ENCODE results near the gene CACNB2. TPM values are rescaled to one million over a fixed set of nuclear protein-coding genes. Genes with fewer than 3 reads are reported as not detected.

Gene CACNB2
- polyA plus RNA-seq, 1 experiment, result 0.12 TPM

- CTCF ChIA-PET, result no interaction called here
- POLR2A ChIA-PET, result no interaction called here
- no peak for DNase-seq (ENCODE audit: low read depth)
- no peaks in the 10 kb centered on the region for H3K27me3 ChIP-seq (ENCODE audit: control insufficient read depth, insufficient read depth, low read length)
- H3K36me3 ChIP-seq (ENCODE audit: control insufficient read depth, insufficient read depth, low read length), result no peaks in the 10 kb centered on the region
- no peak for TF ChIP-seq CTCF (IDR thresholded peaks at IDR 0.05; ENCODE audit: insufficient read depth, low read depth, low read length)
- H3K4me3 ChIP-seq (ENCODE audit: low read depth, low read length), result no peak overlapping the region
Measured at GRCh38 chr10:18221123-18221522, 80.9 kb downstream of the CACNB2 start.

GRCh38 chr10:18221882-18222281 is 81.7 kb downstream of the CACNB2 start:
- no peak for DNase-seq (ENCODE audit: low read depth)
- no peaks in the 10 kb centered on the region for H3K27me3 ChIP-seq (ENCODE audit: control insufficient read depth, insufficient read depth, low read length)
- ChIA-PET POLR2A (no interaction called here), CTCF (no interaction called here)
- no peak for TF ChIP-seq CTCF (IDR thresholded peaks at IDR 0.05; ENCODE audit: insufficient read depth, low read depth, low read length)
- no peaks in the 10 kb centered on the region for H3K36me3 ChIP-seq (ENCODE audit: control insufficient read depth, insufficient read depth, low read length)
- no peak overlapping the region for H3K4me3 ChIP-seq (ENCODE audit: low read depth, low read length)

- Histone ChIP-seq H3K36me3 (ENCODE audit: control insufficient read depth, insufficient read depth, low read length) (no peaks in the 10 kb centered on the region), H3K4me3 (ENCODE audit: low read depth, low read length) (no peak overlapping the region), H3K27me3 (ENCODE audit: control insufficient read depth, insufficient read depth, low read length) (no peaks in the 10 kb centered on the region)
- no peak for TF ChIP-seq CTCF (IDR thresholded peaks at IDR 0.05; ENCODE audit: insufficient read depth, low read depth, low read length)
- no peak for DNase-seq (ENCODE audit: low read depth)
- POLR2A ChIA-PET, result no interaction called here
- CTCF ChIA-PET, result no interaction called here
Measured at GRCh38 chr10:18222866-18223265, 82.6 kb downstream of the CACNB2 start.

- CTCF ChIA-PET, result no interaction called here
- no peak overlapping the region for H3K4me3 ChIP-seq (ENCODE audit: low read depth, low read length)
- POLR2A ChIA-PET, result no interaction called here
- DNase-seq (ENCODE audit: low read depth), result no peak
- H3K36me3 ChIP-seq (ENCODE audit: control insufficient read depth, insufficient read depth, low read length), result no peaks in the 10 kb centered on the region
- H3K27me3 ChIP-seq (ENCODE audit: control insufficient read depth, insufficient read depth, low read length), result no peaks in the 10 kb centered on the region
- TF ChIP-seq CTCF (IDR thresholded peaks at IDR 0.05; ENCODE audit: insufficient read depth, low read depth, low read length), result no peak
Measured at GRCh38 chr10:18223898-18224297, 83.7 kb downstream of the CACNB2 start.

GRCh38 chr10:18224626-18225445 is 84.6 kb downstream of the CACNB2 start:
- no peak for DNase-seq (ENCODE audit: low read depth)
- no peak for TF ChIP-seq CTCF (IDR thresholded peaks at IDR 0.05; ENCODE audit: insufficient read depth, low read depth, low read length)
- ChIA-PET POLR2A (no interaction called here), CTCF (interaction anchor here (0.6 to 2.4 kb wide), 2 partner anchors 8 to 1841 kb away, joined by 3 to 14 read pairs; no protein-coding TSS in a partner anchor)
- no peaks in the 10 kb centered on the region for H3K36me3 ChIP-seq (ENCODE audit: control insufficient read depth, insufficient read depth, low read length)
- H3K27me3 ChIP-seq (ENCODE audit: control insufficient read depth, insufficient read depth, low read length), result no peaks in the 10 kb centered on the region
- no peak overlapping the region for H3K4me3 ChIP-seq (ENCODE audit: low read depth, low read length)

All from BJ (cell line).